Loucy (cell line): Measurements from ENCODE around the gene ERCC1.

Source experiments
- H2AFZ ChIP-seq: fragments of 200-600 bp; sonication (generic); 2 replicates; pipeline ENCODE4 v1.6.0; 2016; ENCODE audit warnings: antibody characterized with exemption, mild to moderate bottlenecking, low read length, moderate library complexity
- H3F3A ChIP-seq: fragments of 200-600 bp; 2 replicates; pipeline ENCODE4 v1.6.0; 2016; ENCODE audit warnings: antibody characterized with exemption, low read depth, mild to moderate bottlenecking
- H3K27me3 ChIP-seq: fragments of 200-600 bp; sonication (generic); 2 replicates; pipeline ENCODE4 v1.6.1; 2014; ENCODE audit warnings: low read length, mild to moderate bottlenecking; ENCODE audit not compliant: insufficient read depth, poor library complexity, severe bottlenecking
- H3K36me3 ChIP-seq: fragments of 200-600 bp; sonication (generic); 2 replicates; pipeline ENCODE4 v1.6.1; 2016; ENCODE audit warnings: low read length; ENCODE audit not compliant: insufficient read depth
- H3K4me1 ChIP-seq: fragments of 200-600 bp; sonication (generic); 2 replicates; pipeline ENCODE4 v1.5.1; 2014; ENCODE audit warnings: low read length, mild to moderate bottlenecking; ENCODE audit not compliant: insufficient read depth, poor library complexity, severe bottlenecking
- H3K4me2 ChIP-seq: fragments of 200-600 bp; sonication (generic); 2 replicates; pipeline ENCODE4 v1.6.0; 2014; ENCODE audit warnings: antibody characterized with exemption, low read length, low read depth, mild to moderate bottlenecking; ENCODE audit not compliant: poor library complexity, severe bottlenecking
- H3K4me3 ChIP-seq: fragments of 200-600 bp; sonication (generic); 2 replicates; pipeline ENCODE4 v1.5.1; 2014; ENCODE audit warnings: low read length, mild to moderate bottlenecking, mixed read lengths; ENCODE audit not compliant: poor library complexity, severe bottlenecking
- H3K79me2 ChIP-seq: fragments of 200-600 bp; sonication (generic); 2 replicates; pipeline ENCODE4 v1.6.1; 2014; ENCODE audit warnings: low read length; ENCODE audit not compliant: insufficient read depth
- H3K9ac ChIP-seq: fragments of 200-600 bp; sonication (generic); 2 replicates; pipeline ENCODE4 v1.6.0; 2014; ENCODE audit warnings: mild to moderate bottlenecking, low read depth, low read length, moderate library complexity; ENCODE audit not compliant: poor library complexity, severe bottlenecking
- H3K9me2 ChIP-seq: fragments of 200-600 bp; sonication (generic); replicated peaks from 2 replicates; pipeline ENCODE4 v1.6.1; 2016; ENCODE audit warnings: low read depth, low read length, mixed read lengths
- H3K9me3 ChIP-seq: fragments of 200-600 bp; sonication (generic); 2 replicates; pipeline ENCODE4 v1.6.1; 2014; ENCODE audit warnings: mild to moderate bottlenecking, antibody characterized with exemption, low read length, low read depth; ENCODE audit not compliant: insufficient read depth
- H4K20me1 ChIP-seq: fragments of 200-600 bp; sonication (generic); 2 replicates; pipeline ENCODE4 v1.6.0; 2014; ENCODE audit warnings: antibody characterized with exemption, low read length, mild to moderate bottlenecking; ENCODE audit not compliant: insufficient read depth, poor library complexity, severe bottlenecking
- CTCF ChIP-seq: fragments of 200-600 bp; sonication (generic); conservative IDR thresholded peaks from 2 replicates; pipeline ENCODE4 v1.5.1; 2014; ENCODE audit warnings: mild to moderate bottlenecking, antibody characterized with exemption, low read length
- EZH2phosphoT487 ChIP-seq: fragments of 200-600 bp; IDR thresholded peaks from 2 replicates; pipeline ENCODE4 v1.6.1; 2018; ENCODE audit warnings: antibody characterized with exemption, mild to moderate bottlenecking, moderate library complexity, borderline replicate concordance

Gene ERCC1

GRCh38 chr19:45368127-45368526 is 55.6 kb downstream of the ERCC1 start:
- Histone ChIP-seq H3F3A (no peaks in the 10 kb centered on the region), H3K9me2 (no peaks in the 10 kb centered on the region), H3K4me2 (no peak overlapping the region), H3K9ac (no peak overlapping the region), H3K4me1 (peaks cover 11% of the 10 kb centered on the region), H3K27me3 (no peaks in the 10 kb centered on the region), H3K79me2 (peaks cover 7% of the 10 kb centered on the region; the same call in 1 of the 2 replicates), H3K36me3 (no peaks in the 10 kb centered on the region), H3K4me3 (no peak overlapping the region), H3K9me3 (no peaks in the 10 kb centered on the region), H4K20me1 (no peaks in the 10 kb centered on the region), H2AFZ (no peak overlapping the region)
- TF ChIP-seq CTCF (no peak), EZH2phosphoT487 (no peak)

- Histone ChIP-seq H3K36me3 (peaks cover 5% of the 10 kb centered on the region; the same call in 1 of the 2 replicates), H3K79me2 (peaks cover 2% of the 10 kb centered on the region; the same call in 1 of the 2 replicates), H3F3A (no peaks in the 10 kb centered on the region), H3K9ac (no peak overlapping the region), H4K20me1 (no peaks in the 10 kb centered on the region), H3K9me3 (no peaks in the 10 kb centered on the region), H3K9me2 (no peaks in the 10 kb centered on the region), H3K4me1 (peaks cover 8% of the 10 kb centered on the region), H3K27me3 (no peaks in the 10 kb centered on the region), H3K4me3 (no peak overlapping the region), H3K4me2 (no peak overlapping the region), H2AFZ (no peak overlapping the region)
- TF ChIP-seq CTCF (no peak), EZH2phosphoT487 (no peak)
Measured at GRCh38 chr19:45364696-45365095, 59.0 kb downstream of the ERCC1 start.

- Histone ChIP-seq H3K9me2 (no peaks in the 10 kb centered on the region), H4K20me1 (no peaks in the 10 kb centered on the region), H2AFZ (no peak overlapping the region), H3K36me3 (peaks cover 5% of the 10 kb centered on the region; the same call in 1 of the 2 replicates), H3F3A (no peaks in the 10 kb centered on the region), H3K9ac (no peak overlapping the region), H3K4me1 (peaks cover 3% of the 10 kb centered on the region), H3K9me3 (no peaks in the 10 kb centered on the region), H3K4me2 (no peak overlapping the region), H3K27me3 (no peaks in the 10 kb centered on the region), H3K79me2 (no peaks in the 10 kb centered on the region), H3K4me3 (no peak overlapping the region)
- TF ChIP-seq CTCF, result no peak
- no peak for TF ChIP-seq EZH2phosphoT487
Measured at GRCh38 chr19:45363861-45364459, 59.8 kb downstream of the ERCC1 start.
